ENCODE measurements around the gene GALNT14. TPM values are rescaled to one million over a fixed set of nuclear protein-coding genes. Genes with fewer than 3 reads are reported as not detected.

The GALNT14 gene
- total and polyA plus RNA-seq, 2 of the 13 experiments (the other 11 are each of a cell fraction or from before 2014, with no cell fraction given) = not detected

- no peak for TF ChIP-seq ZHX2 (IDR thresholded peaks at IDR 0.05; ENCODE audit: low read depth)
- no peak for TF ChIP-seq ZHX2 (CRISPR knock-in tag; IDR thresholded peaks at IDR 0.05; ENCODE audit: borderline replicate concordance)
- TF ChIP-seq ZBTB2 (CRISPR knock-in tag; IDR thresholded peaks at IDR 0.05; ENCODE audit: low read depth) = no peak
- TF ChIP-seq ZNF317 (CRISPR knock-in tag; IDR thresholded peaks at IDR 0.05) = no peak
Measured at GRCh38 chr2:31161637-31162036, 23.4 kb upstream of the GALNT14 start (continued).

- Histone ChIP-seq H3K27ac (ENCODE audit: extremely low read length, insufficient read depth, low read length) (no peak overlapping the region), H3K36me3 (replicated peaks in 1 of 2; ENCODE audit: control insufficient read depth in 1 of 2, insufficient read depth in 2 of 2, low read length in 2 of 2) (no peaks in the 10 kb centered on the region), H3K9ac (ENCODE audit: insufficient read depth, low read depth, low read length) (no peak overlapping the region), H4K20me1 (ENCODE audit: insufficient read depth, low read length) (no peaks in the 10 kb centered on the region), H3K9me3 (ENCODE audit: low read length) (no peaks in the 10 kb centered on the region), H3K4me3 (replicated peaks in 1 of 3; ENCODE audit: insufficient read depth in 1 of 3, low read depth in 2 of 3, low read length in 3 of 3) (no peak overlapping the region), H3K79me2 (ENCODE audit: insufficient read depth, low read length) (no peaks in the 10 kb centered on the region), H3K4me1 (ENCODE audit: insufficient read depth, low read length) (no peaks in the 10 kb centered on the region), H3K4me2 (ENCODE audit: low read depth, low read length) (no peak overlapping the region), H2AFZ (ENCODE audit: low read length) (no peak overlapping the region), H3K27me3 (ENCODE audit: control insufficient read depth in 1 of 2, insufficient read depth in 2 of 2, low read length in 2 of 2) (peaks cover 2 to 15% of the 10 kb centered on the region in 2 experiments; a peak in 3 of 5 replicates)
- ATAC-seq (peak; percentile 75), FAIRE-seq (no peak), DNase-seq (ENCODE audit: low spot score) (no peak)
- no TSS peak for BruUV-seq (replicated peaks)
- ChIA-PET POLR2A (no interaction called here), CTCF (ENCODE audit: low intra/inter-chr PET ratio, low total read pairs) (no interaction called here)
- 7% methylated on average over 6 of the region's 6 CpGs for WGBS (ENCODE audit: low lambda C conversion rate)
- intact Hi-C loops (cut with micrococcal nuclease; ENCODE audit: unreplicated experiment) (no loop called here), in situ Hi-C loops (cut with HindIII; ENCODE audit: extremely low pct_ligation_motif_present, low pct_unique_long_range_greater_than_20kb) (loop anchor here (25.0 kb wide), 1 partner anchor 939 kb away; no protein-coding TSS in a partner anchor)
- TF ChIP-seq RFX3 (CRISPR knock-in tag; IDR thresholded peaks at IDR 0.05) (no peak), CTCF (CRISPR knock-in tag; IDR thresholded peaks at IDR 0.05) (peak; percentile 20; the same call in 1 of the 2 replicates)
Measured at GRCh38 chr2:31151501-31151900, 13.3 kb upstream of the GALNT14 start.
